K562 (cell line): ENCODE results near the gene NDUFB10. TPM values are rescaled to one million over a fixed set of nuclear protein-coding genes. Genes with fewer than 3 reads are reported as not detected.
A peak's percentile ranks its signal among the peaks of the same experiment; 100 is the strongest.

Experiments
- ARHGAP35 ChIP-seq: fragments of 450-650 bp; IDR thresholded peaks from 2 replicates; pipeline ENCODE4 v1.6.1; 2018; ENCODE audit not compliant: partially characterized antibody
- ARID3A ChIP-seq: IDR thresholded peaks from 2 replicates; pipeline ENCODE4 v1.6.1; 2012; ENCODE audit warnings: low read depth, low read length, improper control_type of control experiment, borderline replicate concordance
- BCOR ChIP-seq: fragments of 450-650 bp; IDR thresholded peaks from 2 replicates; pipeline ENCODE4 v1.6.1; 2016
- COPS2 ChIP-seq: fragments of 450-650 bp; conservative IDR thresholded peaks from 2 replicates; pipeline ENCODE4 v1.6.1; 2016; ENCODE audit warnings: mild to moderate bottlenecking, moderate library complexity
- CREB3 ChIP-seq: fragments of 450-650 bp; conservative IDR thresholded peaks from 2 replicates; pipeline ENCODE4 v1.6.1; 2016; ENCODE audit warnings: missing genetic modification characterization, low read depth, mild to moderate bottlenecking, missing compliant biosample characterization, moderate library complexity
- ELF1 ChIP-seq: fragments of 200-800 bp; sonication (Bioruptor generic); IDR thresholded peaks from 2 replicates; pipeline ENCODE4 v1.6.1; 2016; ENCODE audit warnings: missing genetic modification characterization, missing compliant biosample characterization
- ELF2 ChIP-seq: fragments of 250-450 bp; sonication (Bioruptor Pico); IDR thresholded peaks from 2 replicates; pipeline ENCODE4 v1.5.0; 2021; ENCODE audit warnings: mild to moderate bottlenecking
- FOS ChIP-seq: IDR thresholded peaks from 3 replicates; pipeline ENCODE4 v1.6.1; 2011; ENCODE audit not compliant: insufficient read length; ENCODE audit errors: extremely low read depth
- HBP1 ChIP-seq: fragments of 450-650 bp; formaldehyde crosslinking; IDR thresholded peaks from 2 replicates; pipeline ENCODE4 v1.4.0; 2022; ENCODE audit warnings: missing genetic modification characterization
- HNRNPUL1 ChIP-seq: fragments of 200-400 bp; formaldehyde crosslinking; IDR thresholded peaks from 2 replicates; pipeline ENCODE4 v1.6.1; 2017; ENCODE audit warnings: low read length
- IRF9 ChIP-seq: fragments of 450-650 bp; IDR thresholded peaks from 2 replicates; pipeline ENCODE4 v1.6.1; 2016; ENCODE audit warnings: missing biosample characterization, missing genetic modification characterization
- KLF13 ChIP-seq: fragments of 450-650 bp; IDR thresholded peaks from 2 replicates; pipeline ENCODE4 v1.6.1; 2016; ENCODE audit warnings: missing genetic modification characterization, low read depth, mild to moderate bottlenecking, missing compliant biosample characterization, moderate library complexity, borderline replicate concordance
- NFE2L1 ChIP-seq: fragments of 450-650 bp; IDR thresholded peaks from 2 replicates; pipeline ENCODE4 v1.6.1; 2016; ENCODE audit warnings: missing genetic modification characterization, low read depth, mild to moderate bottlenecking, missing compliant biosample characterization, moderate library complexity, borderline replicate concordance
- PTBP1 ChIP-seq: fragments of 200-400 bp; formaldehyde crosslinking; IDR thresholded peaks from 2 replicates; pipeline ENCODE4 v1.6.1; 2017; ENCODE audit warnings: low read depth, low read length
- RHOXF2B ChIP-seq: fragments of 250-450 bp; sonication (Bioruptor Pico); conservative IDR thresholded peaks from 2 replicates; pipeline ENCODE4 v1.5.1; 2021
- RNF2 ChIP-seq: sonication (generic); IDR thresholded peaks from 2 replicates; pipeline ENCODE4 v1.6.1; 2016
- SAFB2 ChIP-seq: fragments of 200-400 bp; formaldehyde crosslinking; IDR thresholded peaks from 2 replicates; pipeline ENCODE4 v1.6.1; 2018; ENCODE audit warnings: borderline replicate concordance, low read length, low read depth, moderate library complexity; ENCODE audit not compliant: severe bottlenecking
- SIN3B ChIP-seq: fragments of 450-650 bp; IDR thresholded peaks from 2 replicates; pipeline ENCODE4 v1.6.1; 2017; ENCODE audit warnings: low read depth, mild to moderate bottlenecking, moderate library complexity
- SRF ChIP-seq, 2 experiments: fragments of 250-450, 450-650 bp in 1 of 2; sonication (Bioruptor Pico) in 1 of 2; sonication (generic) in 1 of 2; formaldehyde crosslinking; IDR thresholded peaks; 2 replicates each; pipeline versions ENCODE4 v1.5.0 to v1.5.1; 2020 to 2022; ENCODE audit warnings: mild to moderate bottlenecking in 1 of 2, missing genetic modification reagents in 1 of 2
- TCF7L2 ChIP-seq: fragments of 150-350 bp; IDR thresholded peaks from 2 replicates; pipeline ENCODE4 v1.6.1; 2016; ENCODE audit warnings: low read depth, mild to moderate bottlenecking, low read length, moderate library complexity
- ZNF184 ChIP-seq: sonication (generic); formaldehyde crosslinking; IDR thresholded peaks from 2 replicates; pipeline ENCODE4 v1.5.0; 2020; ENCODE audit warnings: missing genetic modification reagents
- ZNF24 ChIP-seq: fragments of 450-650 bp; IDR thresholded peaks from 2 replicates; pipeline ENCODE4 v1.6.1; 2016
- ZNF57 ChIP-seq: fragments of 450-650 bp; formaldehyde crosslinking; IDR thresholded peaks from 2 replicates; pipeline ENCODE4 v1.4.0; 2020; ENCODE audit warnings: mild to moderate bottlenecking, moderate library complexity
- ZNF764 ChIP-seq: fragments of 250-450 bp; sonication (Bioruptor Pico); IDR thresholded peaks from 2 replicates; pipeline ENCODE4 v1.4.0; 2020; ENCODE audit warnings: low read depth, mild to moderate bottlenecking, moderate library complexity
- ZNF79 ChIP-seq: fragments of 250-450 bp; sonication (Bioruptor Pico); IDR thresholded peaks from 2 replicates; pipeline ENCODE4 v1.4.0; 2020; ENCODE audit warnings: low read depth, mild to moderate bottlenecking, moderate library complexity
- polyA plus RNA-seq, 8 experiments: library from polyadenylated mRNA; depleted of rRNA in 4 of 8; stranded (reverse) in 5 of 8; unstranded in 3 of 8; fragments of >200 nt; fragmentation: Nextera tagmentation in 2 of 8; fragmentation: Illumina TruSeq in 1 of 8; extraction: Ambion mirVana in 2 of 8; extraction: Trizol in 1 of 8; gene quantifications; 2 replicates each; pipeline versions ENCODE4 v1.2.1 to v1.2.3, GENCODE V29; 2011 to 2014; ENCODE audit warnings: inconsistent platforms in 1 of 8, missing spikeins in 1 of 8
- total RNA-seq, 7 experiments: library from RNA; depleted of rRNA in 6 of 7; stranded (reverse); fragments of >200 nt in 6 of 7; fragmentation: Illumina TruSeq in 2 of 7; extraction: Trizol in 2 of 7; gene quantifications; 2 replicates each; pipeline versions ENCODE4 v1.2.1 to v1.2.3, GENCODE V29; 2011 to 2021; ENCODE audit warnings: low replicate concordance in 1 of 7

The NDUFB10 gene
- total and polyA plus RNA-seq, 9 of the 15 experiments (the other 6 are each of a cell fraction or from before 2014, with no cell fraction given) = 69.3 to 527 (median 161) TPM

- TF ChIP-seq IRF9 (tag) (no peak), FOS (no peak), SIN3B (peak; percentile 51; the same call in 1 of the 2 replicates), HNRNPUL1 (no peak), BCOR (no peak; the same call in 1 of the 2 replicates), TCF7L2 (no peak), RNF2 (peak; percentile 19; the same call in 1 of the 2 replicates), ZNF24 (0 out of 2 replicates have a peak, but pooled peaks have one; percentile 48), ARID3A (no peak), PTBP1 (0 out of 2 replicates have a peak, but pooled peaks have one; percentile 54), ARHGAP35 (no peak), ELF2 (CRISPR knock-in tag) (no peak; the same call in 1 of the 2 replicates), RHOXF2B (no peak), ELF1 (tag) (peak; percentile 80), KLF13 (tag) (peak; percentile 55; the same call in 1 of the 2 replicates), SAFB2 (no peak), ZNF184 (CRISPR knock-in tag) (no peak), HBP1 (CRISPR knock-in tag) (no peak), ZNF79 (CRISPR knock-in tag) (no peak), CREB3 (tag) (peak; percentile 72; the same call in 1 of the 2 replicates), ZNF57 (no peak), NFE2L1 (no peak), SRF (CRISPR knock-in tag; IDR thresholded peaks at IDR 0.05) (no peak; a peak in 1 of 4 replicates), COPS2 (no peak), ZNF764 (CRISPR knock-in tag) (no peak)
These were observed 32.8 kb downstream of the NDUFB10 start (continued) for GRCh38 chr16:1991948-1992703.
